K562 (cell line): ENCODE results near the gene ITGB6. TPM values are rescaled to one million over a fixed set of nuclear protein-coding genes. Genes with fewer than 3 reads are reported as not detected.

Experiments
- ATAC-seq: fragments of 200-7000 bp; cut with Tn5 transposase; 3 replicates; pipeline ENCODE4 v1.9.1; 2020; ENCODE audit warnings: moderate library complexity
- BruUV-seq: library from RNA; stranded (reverse); fragments of 400-500 nt; replicated peaks from 2 replicates; lab custom pipeline; 2021; lab: Mats Ljungman, UMichigan
- CTCF ChIA-PET: fragments of 300-600 bp; formaldehyde crosslinking; extraction: SDS; loops from one replicate; lab custom pipeline; 2021; ENCODE audit warnings: low intra/inter-chr PET ratio; lab: Yijun Ruan, JAX
- POLR2A ChIA-PET: fragments of 300-600, 350-650 bp; sonication (Branson Sonifier 250); formaldehyde crosslinking; extraction: SDS; loops from one replicate; lab custom pipeline; 2021; ENCODE audit warnings: antibody characterized with exemption, inconsistent platforms; lab: Yijun Ruan, JAX
- DNase-seq, 4 experiments: peaks; one replicate each; pipeline versions ENCODE4 v3.0.0 to v3.0.0-alpha.2; 2011 to 2018; ENCODE audit warnings: low spot score in 3 of 4, mixed read lengths in 3 of 4; ENCODE audit errors: extremely low read depth in 1 of 4
- FAIRE-seq: peaks from 2 replicates; lab custom pipeline; 2011; peaks lifted over from hg19 to GRCh38; lab: Jason Lieb, UNC
- H2AFZ ChIP-seq: 2 replicates; pipeline ENCODE4 v1.6.0; 2011; ENCODE audit warnings: low read depth, low read length, control low read depth, inconsistent platforms
- H3K27ac ChIP-seq: fragments of 200-600 bp; 3 replicates; pipeline ENCODE4 v1.8.0; 2011; ENCODE audit warnings: low read depth, mild to moderate bottlenecking, control low read depth, inconsistent platforms, low read length, moderate library complexity, mixed read lengths; ENCODE audit errors: extremely low read depth
- H3K27me3 ChIP-seq, 2 experiments: fragments of 300-600 bp in 1 of 2; 2 replicates in 1 of 2; 3 replicates in 1 of 2; pipeline versions ENCODE4 v1.6.0 to v1.8.0; 2011; ENCODE audit warnings: inconsistent platforms in 2 of 2, low read length in 2 of 2, mild to moderate bottlenecking in 1 of 2, mixed read lengths in 1 of 2, moderate library complexity in 1 of 2; ENCODE audit not compliant: control insufficient read depth in 2 of 2, insufficient read depth in 2 of 2
- H3K36me3 ChIP-seq: fragments of 300-600 bp; 3 replicates; pipeline ENCODE4 v1.8.0; 2011; ENCODE audit warnings: mild to moderate bottlenecking, low read length, inconsistent platforms; ENCODE audit not compliant: control insufficient read depth, insufficient read depth
- H3K4me1 ChIP-seq, 2 experiments: fragments of 200-600 bp in 1 of 2; replicated peaks in 1 of 2; 2 replicates in 1 of 2; 3 replicates in 1 of 2; pipeline versions ENCODE4 v1.5.1 to v1.8.0; 2011; ENCODE audit warnings: inconsistent platforms in 2 of 2, low read length in 2 of 2, mild to moderate bottlenecking in 1 of 2, mixed read lengths in 1 of 2, moderate library complexity in 1 of 2; ENCODE audit not compliant: control insufficient read depth in 2 of 2, insufficient read depth in 2 of 2
- H3K4me2 ChIP-seq: 2 replicates; pipeline ENCODE4 v1.6.1; 2011; ENCODE audit warnings: low read length, control low read depth, inconsistent platforms, mixed read lengths; ENCODE audit not compliant: insufficient read depth
- H3K4me3 ChIP-seq: fragments of 200-600 bp; sonication (generic), shearing (Covaris generic); 2 replicates; pipeline ENCODE4 v1.5.1; 2016; ENCODE audit warnings: control low read depth, inconsistent platforms
- H3K79me2 ChIP-seq: fragments of 200-600 bp; 3 replicates; pipeline ENCODE4 v1.8.0; 2011; ENCODE audit warnings: low read length, inconsistent platforms; ENCODE audit not compliant: control insufficient read depth, insufficient read depth
- H3K9ac ChIP-seq, 2 experiments: 2 replicates each; pipeline versions ENCODE4 v1.6.0 to v1.6.1; 2011; ENCODE audit warnings: low read depth in 2 of 2, low read length in 2 of 2, control low read depth in 1 of 2, inconsistent platforms in 1 of 2, mild to moderate bottlenecking in 1 of 2, mixed read lengths in 1 of 2; ENCODE audit not compliant: insufficient read depth in 1 of 2
- H3K9me1 ChIP-seq: one replicate; pipeline ENCODE4 v1.6.0; 2011; ENCODE audit warnings: inconsistent platforms, mild to moderate bottlenecking, low read length, moderate library complexity; ENCODE audit not compliant: control insufficient read depth, insufficient read depth
- H3K9me3 ChIP-seq: replicated peaks from 2 replicates; pipeline ENCODE4 v1.5.1; 2011; ENCODE audit warnings: low read depth, low read length, inconsistent platforms; ENCODE audit not compliant: control insufficient read depth, insufficient read depth
- H4K20me1 ChIP-seq: replicated peaks from 2 replicates; pipeline ENCODE4 v1.6.1; 2011; ENCODE audit warnings: low read length, inconsistent platforms, mixed read lengths; ENCODE audit not compliant: control insufficient read depth, insufficient read depth
- CAMTA2 ChIP-seq: fragments of 250-450 bp; sonication (Bioruptor Pico); conservative IDR thresholded peaks from 2 replicates; pipeline ENCODE4 v1.5.1; 2022
- CBX8 ChIP-seq: fragments of 200-600 bp; sonication (generic); IDR thresholded peaks from 2 replicates; pipeline ENCODE4 v1.6.1; 2012; ENCODE audit warnings: borderline replicate concordance, mixed run types, low read depth, mild to moderate bottlenecking, moderate library complexity, mixed read lengths, low read length, control low read depth, inconsistent platforms; ENCODE audit not compliant: poor library complexity, severe bottlenecking; ENCODE audit errors: extremely low read depth
- EP400 ChIP-seq: fragments of 450-650 bp; IDR thresholded peaks from 2 replicates; pipeline ENCODE4 v1.6.1; 2017; ENCODE audit warnings: antibody characterized with exemption, mild to moderate bottlenecking, moderate library complexity
- HLTF ChIP-seq: fragments of 450-650 bp; IDR thresholded peaks from 2 replicates; pipeline ENCODE4 v1.6.1; 2016
- NRF1 ChIP-seq, 2 experiments: fragments of 450-650 bp; IDR thresholded peaks in 1 of 2; conservative IDR thresholded peaks in 1 of 2; 2 replicates each; pipeline ENCODE4 v1.6.1; 2014; ENCODE audit warnings: mild to moderate bottlenecking in 2 of 2
- PCBP2 ChIP-seq: fragments of 200-400 bp; formaldehyde crosslinking; IDR thresholded peaks from 2 replicates; pipeline ENCODE4 v1.6.1; 2018; ENCODE audit warnings: low read length, low read depth, mild to moderate bottlenecking, moderate library complexity; ENCODE audit not compliant: poor library complexity, severe bottlenecking
- PHB ChIP-seq: fragments of 250-450 bp; sonication (Bioruptor Pico); IDR thresholded peaks from 2 replicates; pipeline ENCODE4 v1.5.0; 2021
- SETDB1 ChIP-seq: IDR thresholded peaks from one replicate; pipeline ENCODE4 v1.6.1; 2012; ENCODE audit warnings: low read length, control low read depth, inconsistent platforms
- SMAD4 ChIP-seq: fragments of 250-450 bp; sonication (Bioruptor Pico); conservative IDR thresholded peaks from 2 replicates; pipeline ENCODE4 v1.8.0; 2021; ENCODE audit warnings: inconsistent platforms, mild to moderate bottlenecking, moderate library complexity
- SRSF3 ChIP-seq: fragments of 200-400 bp; formaldehyde crosslinking; IDR thresholded peaks from 2 replicates; pipeline ENCODE4 v1.6.1; 2016; ENCODE audit warnings: mild to moderate bottlenecking, low read length, moderate library complexity; ENCODE audit not compliant: insufficient read depth
- TAF1 ChIP-seq: IDR thresholded peaks from 2 replicates; pipeline ENCODE4 v1.6.1; 2011; ENCODE audit warnings: mild to moderate bottlenecking, low read length, moderate library complexity; ENCODE audit not compliant: insufficient read depth, control insufficient read depth, severe bottlenecking; ENCODE audit errors: extremely low read depth
- TCF3 ChIP-seq: sonication (generic); formaldehyde crosslinking; IDR thresholded peaks from 2 replicates; pipeline ENCODE4 v1.4.0; 2020; ENCODE audit warnings: mild to moderate bottlenecking, missing genetic modification reagents
- TOE1 ChIP-seq, 2 experiments: fragments of 450-650 bp in 1 of 2; sonication (generic) in 1 of 2; formaldehyde crosslinking in 1 of 2; IDR thresholded peaks; 2 replicates each; pipeline versions ENCODE4 v1.7.1 to v1.8.0; 2016 to 2022; ENCODE audit warnings: borderline replicate concordance in 2 of 2, mild to moderate bottlenecking in 2 of 2, antibody characterized with exemption in 1 of 2, inconsistent platforms in 1 of 2, low read depth in 1 of 2, missing genetic modification reagents in 1 of 2, moderate library complexity in 1 of 2
- XRCC5 ChIP-seq: fragments of 200-400 bp; formaldehyde crosslinking; IDR thresholded peaks from 2 replicates; pipeline ENCODE4 v1.6.1; 2017; ENCODE audit warnings: low read depth, mild to moderate bottlenecking, low read length
- ZNF239 ChIP-seq: fragments of 250-450 bp; sonication (Bioruptor Pico); IDR thresholded peaks from 2 replicates; pipeline ENCODE4 v1.4.0; 2020; ENCODE audit warnings: mild to moderate bottlenecking
- WGBS: fragments of 100-300 bp; shearing (Covaris generic); methylation state at CpG from one replicate; pipeline ENCODE4 v1.1.6; 2016; ENCODE audit warnings: low coverage, mixed read lengths; ENCODE audit not compliant: insufficient coverage; ENCODE audit errors: missing lambda C conversion rate; 5-methylcytosine and 5-hydroxymethylcytosine counted together
- in situ Hi-C: fragments of 300-500 bp; cut with MboI; formaldehyde crosslinking; loops from 4 replicates; pipeline ENCODE4 v1.15.0; 2018; ENCODE audit warnings: inconsistent platforms, mixed read lengths
- intact Hi-C: fragments of 100-400 bp; cut with micrococcal nuclease; formaldehyde crosslinking; loops from 2 replicates; pipeline ENCODE4 v1.14.2; 2022
- polyA plus RNA-seq, 8 experiments: library from polyadenylated mRNA; depleted of rRNA in 4 of 8; stranded (reverse) in 5 of 8; unstranded in 3 of 8; fragments of >200 nt; fragmentation: Nextera tagmentation in 2 of 8; fragmentation: Illumina TruSeq in 1 of 8; extraction: Ambion mirVana in 2 of 8; extraction: Trizol in 1 of 8; gene quantifications; 2 replicates each; pipeline versions ENCODE4 v1.2.1 to v1.2.3, GENCODE V29; 2011 to 2014; ENCODE audit warnings: inconsistent platforms in 1 of 8, missing spikeins in 1 of 8
- total RNA-seq, 7 experiments: library from RNA; depleted of rRNA in 6 of 7; stranded (reverse); fragments of >200 nt in 6 of 7; fragmentation: Illumina TruSeq in 2 of 7; extraction: Trizol in 2 of 7; gene quantifications; 2 replicates each; pipeline versions ENCODE4 v1.2.1 to v1.2.3, GENCODE V29; 2011 to 2021; ENCODE audit warnings: low replicate concordance in 1 of 7
- TF ChIP-seq, protein P1 (sequence below): sonication (generic); formaldehyde crosslinking; IDR thresholded peaks from 2 replicates; pipeline ENCODE4 v1.8.1; 2023; ENCODE audit warnings: mild to moderate bottlenecking, missing genetic modification reagents, moderate library complexity
- TF ChIP-seq, protein P2 (sequence below): fragments of 450-650 bp; formaldehyde crosslinking; IDR thresholded peaks from 2 replicates; pipeline ENCODE4 v1.4.0; 2020; ENCODE audit warnings: mild to moderate bottlenecking
- TF ChIP-seq, protein P3 (sequence below): fragments of 250-450 bp; sonication (Bioruptor Pico); IDR thresholded peaks from 2 replicates; pipeline ENCODE4 v1.6.1; 2021; ENCODE audit warnings: mild to moderate bottlenecking
- TF ChIP-seq, protein P4 (sequence below): fragments of 450-650 bp; IDR thresholded peaks from 2 replicates; pipeline ENCODE4 v1.6.1; 2016; ENCODE audit warnings: low read depth, mild to moderate bottlenecking, moderate library complexity

ITGB6 gene
- total and polyA plus RNA-seq, 9 of the 15 experiments (the other 6 are each of a cell fraction or from before 2014, with no cell fraction given): 0.18 TPM; not detected in 8

DNA sequence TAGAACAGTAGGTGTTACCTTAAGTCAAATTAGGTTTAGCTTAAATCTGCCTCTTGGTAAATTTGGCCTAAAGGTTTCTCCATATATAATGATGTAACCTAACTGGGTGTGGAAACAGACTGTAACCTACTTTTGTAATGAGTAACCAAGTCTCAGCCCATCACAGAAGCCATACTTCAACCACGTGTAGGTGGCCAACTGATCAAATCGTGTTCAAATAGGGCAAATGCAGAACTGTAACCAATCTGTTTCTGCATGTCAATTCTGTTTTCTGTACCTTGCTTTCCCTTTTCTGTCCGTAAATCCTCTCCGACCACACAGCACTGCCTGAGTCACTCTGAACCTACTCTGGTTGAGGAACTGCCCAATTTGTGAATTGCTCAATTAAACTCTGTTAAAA, 103.7 kb downstream of the ITGB6 start:
- 1% methylated on average over 4 of the region's 4 CpGs for WGBS
- Histone ChIP-seq H3K36me3 (no peaks in the 10 kb centered on the region), H3K9me1 (no peaks in the 10 kb centered on the region), H2AFZ (no peak overlapping the region), H3K4me1 (no peaks in the 10 kb centered on the region)
- in situ Hi-C loops: no loop called here
- CTCF ChIA-PET: no interaction called here
- BruUV-seq: no TSS peak
- no peak for DNase-seq
- no peak for TF ChIP-seq SRSF3
- TF ChIP-seq CAMTA2 (CRISPR knock-in tag): no peak
- no peak for TF ChIP-seq ZNF239
- no peak for TF ChIP-seq HLTF
- no peak for TF ChIP-seq SMAD4 (CRISPR knock-in tag)
- TF ChIP-seq, protein P1, sequence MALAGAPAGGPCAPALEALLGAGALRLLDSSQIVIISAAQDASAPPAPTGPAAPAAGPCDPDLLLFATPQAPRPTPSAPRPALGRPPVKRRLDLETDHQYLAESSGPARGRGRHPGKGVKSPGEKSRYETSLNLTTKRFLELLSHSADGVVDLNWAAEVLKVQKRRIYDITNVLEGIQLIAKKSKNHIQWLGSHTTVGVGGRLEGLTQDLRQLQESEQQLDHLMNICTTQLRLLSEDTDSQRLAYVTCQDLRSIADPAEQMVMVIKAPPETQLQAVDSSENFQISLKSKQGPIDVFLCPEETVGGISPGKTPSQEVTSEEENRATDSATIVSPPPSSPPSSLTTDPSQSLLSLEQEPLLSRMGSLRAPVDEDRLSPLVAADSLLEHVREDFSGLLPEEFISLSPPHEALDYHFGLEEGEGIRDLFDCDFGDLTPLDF (CRISPR knock-in tag): no peak
- TF ChIP-seq, protein P2, sequence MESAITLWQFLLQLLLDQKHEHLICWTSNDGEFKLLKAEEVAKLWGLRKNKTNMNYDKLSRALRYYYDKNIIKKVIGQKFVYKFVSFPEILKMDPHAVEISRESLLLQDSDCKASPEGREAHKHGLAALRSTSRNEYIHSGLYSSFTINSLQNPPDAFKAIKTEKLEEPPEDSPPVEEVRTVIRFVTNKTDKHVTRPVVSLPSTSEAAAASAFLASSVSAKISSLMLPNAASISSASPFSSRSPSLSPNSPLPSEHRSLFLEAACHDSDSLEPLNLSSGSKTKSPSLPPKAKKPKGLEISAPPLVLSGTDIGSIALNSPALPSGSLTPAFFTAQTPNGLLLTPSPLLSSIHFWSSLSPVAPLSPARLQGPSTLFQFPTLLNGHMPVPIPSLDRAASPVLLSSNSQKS (CRISPR knock-in tag): no peak
- no peak for TF ChIP-seq NRF1 (conservative IDR thresholded peaks at IDR 0.05 in 1 of 2, IDR thresholded peaks at IDR 0.05 in 1 of 2)
- TF ChIP-seq, protein P3, sequence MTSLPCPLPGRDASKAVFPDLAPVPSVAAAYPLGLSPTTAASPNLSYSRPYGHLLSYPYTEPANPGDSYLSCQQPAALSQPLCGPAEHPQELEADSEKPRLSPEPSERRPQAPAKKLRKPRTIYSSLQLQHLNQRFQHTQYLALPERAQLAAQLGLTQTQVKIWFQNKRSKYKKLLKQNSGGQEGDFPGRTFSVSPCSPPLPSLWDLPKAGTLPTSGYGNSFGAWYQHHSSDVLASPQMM (CRISPR knock-in tag): no peak
- TF ChIP-seq TAF1: no peak
- TF ChIP-seq TOE1 (IDR thresholded peaks at IDR 0.05; ENCODE audit: borderline replicate concordance): no peak
- no peak for TF ChIP-seq TOE1 (CRISPR knock-in tag; IDR thresholded peaks at IDR 0.05; ENCODE audit: borderline replicate concordance, low read depth)
- TF ChIP-seq CBX8: no peak
- no peak for TF ChIP-seq TCF3 (CRISPR knock-in tag)
- no peak for TF ChIP-seq PHB (CRISPR knock-in tag)
- TF ChIP-seq, protein P4, sequence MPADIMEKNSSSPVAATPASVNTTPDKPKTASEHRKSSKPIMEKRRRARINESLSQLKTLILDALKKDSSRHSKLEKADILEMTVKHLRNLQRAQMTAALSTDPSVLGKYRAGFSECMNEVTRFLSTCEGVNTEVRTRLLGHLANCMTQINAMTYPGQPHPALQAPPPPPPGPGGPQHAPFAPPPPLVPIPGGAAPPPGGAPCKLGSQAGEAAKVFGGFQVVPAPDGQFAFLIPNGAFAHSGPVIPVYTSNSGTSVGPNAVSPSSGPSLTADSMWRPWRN: no peak
- no peak for TF ChIP-seq SETDB1
- TF ChIP-seq XRCC5: no peak
- no peak for TF ChIP-seq PCBP2
- TF ChIP-seq EP400: no peak
- TF ChIP-seq, all 486 proteins: peak for 0
- POLR2A ChIA-PET: no interaction called here
- intact Hi-C loops: no loop called here
- no peaks in the 10 kb centered on the region for H3K9me3 ChIP-seq
- no peaks in the 10 kb centered on the region; a peak in 1 of 5 replicates for H3K27me3 ChIP-seq
- H4K20me1 ChIP-seq: no peaks in the 10 kb centered on the region
- no peak for ATAC-seq
- no peak overlapping the region for H3K4me3 ChIP-seq
- H3K9ac ChIP-seq: no peak overlapping the region
- H3K27ac ChIP-seq: no peak overlapping the region
- no peaks in the 10 kb centered on the region for H3K79me2 ChIP-seq
- FAIRE-seq: no peak
- H3K4me2 ChIP-seq: no peak overlapping the region
